Stimulated activated effector memory CD8-positive, alpha-beta T cell treated with anti-CD3 and anti-CD28 coated beads, Interleukin-12 subunit alpha, Interleukin-12 subunit beta, amount 100 ng/mL, for 72 hours (primary cell): ENCODE measurements around the gene ADGRF5.
A peak's percentile ranks its signal among the peaks of the same experiment; 100 is the strongest.
"Not testable (repeated sequence)": the region's sequence is repeated elsewhere in the genome, so short reads cannot be mapped to it uniquely, and the experiment has no call there.

Source experiments
- ATAC-seq: fragments of 150-1000 bp; cut with Tn5 transposase; 2 replicates; pipeline ENCODE4 v1.10.0; 2021
- DNase-seq, 2 donors: peaks; one replicate each; pipeline ENCODE4 v3.0.0; 2021 to 2022; ENCODE audit warnings: low spot score in 2 of 2
- H3K27ac Mint-ChIP-seq: one replicate; pipeline ENCODE4 v1.8.0; 2022; ENCODE audit warnings: mild to moderate bottlenecking, mixed read lengths
- H3K36me3 Mint-ChIP-seq: one replicate; pipeline ENCODE4 v1.8.0; 2022; ENCODE audit warnings: mild to moderate bottlenecking, mixed read lengths
- H3K4me1 Mint-ChIP-seq: one replicate; pipeline ENCODE4 v1.8.0; 2022; ENCODE audit warnings: mixed read lengths
- H3K4me3 Mint-ChIP-seq: one replicate; pipeline ENCODE4 v1.8.0; 2022; ENCODE audit warnings: mild to moderate bottlenecking, mixed read lengths
- H3K9me3 Mint-ChIP-seq: one replicate; pipeline ENCODE4 v1.8.0; 2022; ENCODE audit warnings: mixed read lengths

The ADGRF5 gene

GRCh38 chr6:46882645-46883044, 39.1 kb downstream of the ADGRF5 start:
- no peaks in the 10 kb centered on the region for H3K4me1 Mint-ChIP-seq
- ATAC-seq (no peak), DNase-seq (no peak)
- H3K4me3 Mint-ChIP-seq: no peak overlapping the region
- H3K9me3 Mint-ChIP-seq: no peaks in the 10 kb centered on the region
- no peaks in the 10 kb centered on the region for H3K36me3 Mint-ChIP-seq
- H3K27ac Mint-ChIP-seq: no peak overlapping the region

GRCh38 chr6:46879003-46879402, 42.7 kb downstream of the ADGRF5 start:
- DNase-seq: no peak
- H3K36me3 Mint-ChIP-seq: no peaks in the 10 kb centered on the region
- no peaks in the 10 kb centered on the region for H3K9me3 Mint-ChIP-seq
- no peak overlapping the region for H3K27ac Mint-ChIP-seq
- ATAC-seq: no peak
- H3K4me1 Mint-ChIP-seq: no peaks in the 10 kb centered on the region
- no peak overlapping the region for H3K4me3 Mint-ChIP-seq

GRCh38 chr6:46876126-46876525, 45.6 kb downstream of the ADGRF5 start:
- no peak for DNase-seq
- H3K27ac Mint-ChIP-seq: no peak overlapping the region
- ATAC-seq: no peak
- no peak overlapping the region for H3K4me3 Mint-ChIP-seq
- H3K4me1 Mint-ChIP-seq: no peaks in the 10 kb centered on the region
- no peaks in the 10 kb centered on the region for H3K36me3 Mint-ChIP-seq
- no peaks in the 10 kb centered on the region for H3K9me3 Mint-ChIP-seq

GRCh38 chr6:46867411-46867810, 54.3 kb downstream of the ADGRF5 start:
- Mint-ChIP-seq H3K4me1 (no peaks in the 10 kb centered on the region), H3K4me3 (no peak overlapping the region), H3K27ac (no peak overlapping the region), H3K36me3 (no peaks in the 10 kb centered on the region), H3K9me3 (no peaks in the 10 kb centered on the region)
- no peak for ATAC-seq
- DNase-seq: no peak

GRCh38 chr6:46865221-46865620, 56.5 kb downstream of the ADGRF5 start:
- H3K9me3 Mint-ChIP-seq: no peaks in the 10 kb centered on the region
- no peak for DNase-seq
- no peak overlapping the region for H3K4me3 Mint-ChIP-seq
- H3K4me1 Mint-ChIP-seq: no peaks in the 10 kb centered on the region
- H3K36me3 Mint-ChIP-seq: no peaks in the 10 kb centered on the region
- H3K27ac Mint-ChIP-seq: no peak overlapping the region
- ATAC-seq: no peak

GRCh38 chr6:46863791-46864190, 57.9 kb downstream of the ADGRF5 start:
- no peaks in the 10 kb centered on the region for H3K4me1 Mint-ChIP-seq
- H3K4me3 Mint-ChIP-seq: no peak overlapping the region
- no peak overlapping the region for H3K27ac Mint-ChIP-seq
- ATAC-seq (no peak), DNase-seq (no peak)
- H3K9me3 Mint-ChIP-seq: no peaks in the 10 kb centered on the region
- no peaks in the 10 kb centered on the region for H3K36me3 Mint-ChIP-seq

- H3K4me3 Mint-ChIP-seq: no peak overlapping the region
- H3K4me1 Mint-ChIP-seq: no peaks in the 10 kb centered on the region
- no peaks in the 10 kb centered on the region for H3K9me3 Mint-ChIP-seq
- DNase-seq: no peak
- H3K27ac Mint-ChIP-seq: no peak overlapping the region
- ATAC-seq: no peak
- H3K36me3 Mint-ChIP-seq: no peaks in the 10 kb centered on the region
These were observed 59.4 kb downstream of the ADGRF5 start for GRCh38 chr6:46862381-46862780.

- H3K36me3 Mint-ChIP-seq, DNase-seq, H3K9me3 Mint-ChIP-seq, H3K4me1 Mint-ChIP-seq, ATAC-seq, H3K27ac Mint-ChIP-seq, H3K4me3 Mint-ChIP-seq: not testable (repeated sequence)
These were observed 65.8 kb downstream of the ADGRF5 start for GRCh38 chr6:46855966-46856365.

GRCh38 chr6:46851576-46851975, 70.2 kb downstream of the ADGRF5 start:
- not testable (repeated sequence) for H3K9me3 Mint-ChIP-seq, ATAC-seq, DNase-seq, H3K36me3 Mint-ChIP-seq, H3K4me3 Mint-ChIP-seq, H3K27ac Mint-ChIP-seq
- H3K4me1 Mint-ChIP-seq: peaks cover 12% of the 10 kb centered on the region

GRCh38 chr6:46850792-46851191, 70.9 kb downstream of the ADGRF5 start:
- Mint-ChIP-seq H3K9me3 (no peaks in the 10 kb centered on the region), H3K36me3 (no peaks in the 10 kb centered on the region), H3K4me3 (no peak overlapping the region), H3K4me1 (peaks cover 12% of the 10 kb centered on the region), H3K27ac (no peak overlapping the region)
- DNase-seq (no peak), ATAC-seq (no peak)

- Mint-ChIP-seq H3K9me3 (no peaks in the 10 kb centered on the region), H3K4me1 (peaks cover 12% of the 10 kb centered on the region), H3K4me3 (no peak overlapping the region), H3K36me3 (no peaks in the 10 kb centered on the region), H3K27ac (no peak overlapping the region)
- DNase-seq (no peak), ATAC-seq (no peak)
These were observed 72.4 kb downstream of the ADGRF5 start for GRCh38 chr6:46849361-46849690.

GRCh38 chr6:46848684-46849360, 72.9 kb downstream of the ADGRF5 start:
- Mint-ChIP-seq H3K36me3 (no peaks in the 10 kb centered on the region), H3K9me3 (peaks cover 3% of the 10 kb centered on the region), H3K4me1 (peaks cover 12% of the 10 kb centered on the region), H3K27ac (no peak overlapping the region), H3K4me3 (peak overlapping the region; percentile 38)
- ATAC-seq: peak; percentile 78
- DNase-seq: peak; percentile 53 to 74

- DNase-seq: no peak
- peaks cover 12% of the 10 kb centered on the region for H3K4me1 Mint-ChIP-seq
- no peak for ATAC-seq
- no peaks in the 10 kb centered on the region for H3K36me3 Mint-ChIP-seq
- H3K9me3 Mint-ChIP-seq: peaks cover 14% of the 10 kb centered on the region
- no peak overlapping the region for H3K4me3 Mint-ChIP-seq
- H3K27ac Mint-ChIP-seq: no peak overlapping the region
These were observed 76.6 kb downstream of the ADGRF5 start for GRCh38 chr6:46845126-46845525.

- not testable (repeated sequence) for DNase-seq, H3K27ac Mint-ChIP-seq, H3K4me3 Mint-ChIP-seq, ATAC-seq, H3K36me3 Mint-ChIP-seq, H3K4me1 Mint-ChIP-seq
- H3K9me3 Mint-ChIP-seq: peaks cover 14% of the 10 kb centered on the region
These were observed 79.4 kb downstream of the ADGRF5 start for GRCh38 chr6:46842252-46842846.

- Mint-ChIP-seq H3K27ac (no peak overlapping the region), H3K9me3 (peaks cover 10% of the 10 kb centered on the region)
These were observed 83.7 kb downstream of the ADGRF5 start for GRCh38 chr6:46838033-46838432.

GRCh38 chr6:46834991-46835390, 86.7 kb downstream of the ADGRF5 start:
- H3K9me3 Mint-ChIP-seq, H3K36me3 Mint-ChIP-seq, H3K27ac Mint-ChIP-seq, DNase-seq, ATAC-seq, H3K4me3 Mint-ChIP-seq, H3K4me1 Mint-ChIP-seq: not testable (repeated sequence)

More at GRCh38 chr6:46838033-46838432, 83.7 kb downstream of the ADGRF5 start:
- no peaks in the 10 kb centered on the region for H3K4me1 Mint-ChIP-seq
- no peaks in the 10 kb centered on the region for H3K36me3 Mint-ChIP-seq
- H3K4me3 Mint-ChIP-seq: no peak overlapping the region
- no peak for ATAC-seq
- no peak for DNase-seq
